Hepatocyte (in vitro differentiated cells): Measurements from ENCODE around the gene BIRC5.

Source experiments
- CTCF ChIP-seq: fragments of 200-600 bp; sonication (generic); IDR thresholded peaks from 2 replicates; pipeline ENCODE4 v1.5.1; 2016; ENCODE audit warnings: antibody characterized with exemption, mild to moderate bottlenecking; ENCODE audit not compliant: poor library complexity
- EZH2 ChIP-seq: fragments of 200-600 bp; sonication (generic); IDR thresholded peaks from 2 replicates; pipeline ENCODE4 v1.6.1; 2016; ENCODE audit warnings: antibody characterized with exemption, mild to moderate bottlenecking, borderline replicate concordance
- EZH2phosphoT487 ChIP-seq: fragments of 200-600 bp; sonication (generic); IDR thresholded peaks from one replicate; pipeline ENCODE4 v1.6.1; 2018; ENCODE audit warnings: antibody characterized with exemption, mild to moderate bottlenecking, low read depth, moderate library complexity; ENCODE audit not compliant: unreplicated experiment, severe bottlenecking

DNA sequence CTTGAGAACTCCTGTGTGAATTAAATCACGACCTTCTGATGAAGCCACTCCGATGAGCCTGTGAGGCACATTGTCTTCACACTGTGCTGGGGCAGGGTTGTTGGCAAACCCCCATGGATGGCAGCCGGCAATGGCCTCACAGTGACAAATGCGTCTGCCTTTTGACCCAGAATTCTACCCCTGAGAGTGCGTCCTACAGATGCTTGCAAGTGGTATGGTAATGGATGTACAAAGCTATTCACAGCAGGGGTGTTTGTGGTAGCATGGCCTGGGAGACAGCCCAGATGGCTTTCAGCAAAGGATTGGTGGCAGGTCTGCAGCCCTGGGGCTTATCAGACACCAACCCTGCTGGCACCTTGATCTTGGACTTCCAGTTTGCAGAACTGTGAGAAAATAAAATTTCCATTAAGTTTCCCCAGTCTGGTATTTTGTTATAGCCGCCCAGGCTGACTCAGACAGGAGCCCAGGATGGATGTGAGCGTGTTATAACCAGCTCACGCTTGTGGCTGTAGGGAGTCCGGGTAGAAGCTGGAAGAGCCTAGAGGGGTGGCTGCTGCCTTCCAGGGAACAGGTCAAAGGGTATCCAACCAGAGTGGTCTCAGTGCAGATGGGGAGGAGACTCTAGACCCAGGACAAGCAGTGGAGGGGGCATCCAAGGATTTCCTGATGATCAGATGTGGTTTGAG is 16.8 kb upstream of the BIRC5 start:
- TF ChIP-seq CTCF (no peak), EZH2 (no peak), EZH2phosphoT487 (no peak)
